GM19238 (cell line): ENCODE data around the gene GRM2.

Source experiments
- DNase-seq: peaks from one replicate; pipeline ENCODE4 v3.0.0; 2011; ENCODE audit warnings: low spot score; ENCODE audit not compliant: insufficient read length

Gene GRM2

GRCh38 chr3:51705276-51706020 is 1.4 kb upstream of the GRM2 start:
- no peak for DNase-seq

GRCh38 chr3:51706021-51706485 is 815 bp upstream of the GRM2 start:
- no peak for DNase-seq

GRCh38 chr3:51708216-51708845 is 1.5 kb downstream of the GRM2 start:
- DNase-seq: no peak

GRCh38 chr3:51709004-51709420 is 2.1 kb downstream of the GRM2 start:
- DNase-seq: no peak

GRCh38 chr3:51709675-51710074 is 2.8 kb downstream of the GRM2 start:
- DNase-seq: no peak

GRCh38 chr3:51710631-51711351 is 3.9 kb downstream of the GRM2 start:
- peak; percentile 4 for DNase-seq

- peak; percentile 1 for DNase-seq
Observed at GRCh38 chr3:51711352-51712037, 4.6 kb downstream of the GRM2 start.

- no peak for DNase-seq
Observed at GRCh38 chr3:51712038-51712420, 5.2 kb downstream of the GRM2 start.

- DNase-seq: no peak
Observed at GRCh38 chr3:51712511-51712931, 5.7 kb downstream of the GRM2 start.

- DNase-seq: no peak
Observed at GRCh38 chr3:51712963-51713362, 6.1 kb downstream of the GRM2 start.

- DNase-seq: no peak
Observed at GRCh38 chr3:51715231-51715976, 8.5 kb downstream of the GRM2 start.

- DNase-seq: no peak
Observed at GRCh38 chr3:51715977-51716294, 9.1 kb downstream of the GRM2 start.

- peak; percentile 2 for DNase-seq
Observed at GRCh38 chr3:51716805-51717204, 9.9 kb downstream of the GRM2 start.

GRCh38 chr3:51717446-51717845 is 10.6 kb downstream of the GRM2 start:
- no peak for DNase-seq

- no peak for DNase-seq
Observed at GRCh38 chr3:51717947-51718346, 11.1 kb downstream of the GRM2 start.

- DNase-seq: peak; percentile 69
Observed at GRCh38 chr3:51718547-51719409, 11.9 kb downstream of the GRM2 start.

GRCh38 chr3:51719410-51720025 is 12.7 kb downstream of the GRM2 start:
- DNase-seq: peak; percentile 2

GRCh38 chr3:51720292-51721061 is 13.6 kb downstream of the GRM2 start:
- DNase-seq: no peak
